Fibroblast of lung (primary cell): Measurements from ENCODE around the gene CLPTM1.

Experiments used
- EZH2 ChIP-seq: IDR thresholded peaks from 2 replicates; pipeline ENCODE4 v1.5.1; 2012; ENCODE audit warnings: low read length, control low read depth, mild to moderate bottlenecking; ENCODE audit errors: missing control alignments
- TF ChIP-seq, protein P1 (sequence below), 2 donors: IDR thresholded peaks in 1 of 2; conservative IDR thresholded peaks in 1 of 2; 1 replicate in 1 of 2; 2 replicates in 1 of 2; pipeline ENCODE4 v1.5.1; 2011 to 2012; ENCODE audit warnings: low read length in 2 of 2, control low read depth in 1 of 2, inconsistent platforms in 1 of 2, low read depth in 1 of 2, mild to moderate bottlenecking in 1 of 2

- TF ChIP-seq, protein P1, sequence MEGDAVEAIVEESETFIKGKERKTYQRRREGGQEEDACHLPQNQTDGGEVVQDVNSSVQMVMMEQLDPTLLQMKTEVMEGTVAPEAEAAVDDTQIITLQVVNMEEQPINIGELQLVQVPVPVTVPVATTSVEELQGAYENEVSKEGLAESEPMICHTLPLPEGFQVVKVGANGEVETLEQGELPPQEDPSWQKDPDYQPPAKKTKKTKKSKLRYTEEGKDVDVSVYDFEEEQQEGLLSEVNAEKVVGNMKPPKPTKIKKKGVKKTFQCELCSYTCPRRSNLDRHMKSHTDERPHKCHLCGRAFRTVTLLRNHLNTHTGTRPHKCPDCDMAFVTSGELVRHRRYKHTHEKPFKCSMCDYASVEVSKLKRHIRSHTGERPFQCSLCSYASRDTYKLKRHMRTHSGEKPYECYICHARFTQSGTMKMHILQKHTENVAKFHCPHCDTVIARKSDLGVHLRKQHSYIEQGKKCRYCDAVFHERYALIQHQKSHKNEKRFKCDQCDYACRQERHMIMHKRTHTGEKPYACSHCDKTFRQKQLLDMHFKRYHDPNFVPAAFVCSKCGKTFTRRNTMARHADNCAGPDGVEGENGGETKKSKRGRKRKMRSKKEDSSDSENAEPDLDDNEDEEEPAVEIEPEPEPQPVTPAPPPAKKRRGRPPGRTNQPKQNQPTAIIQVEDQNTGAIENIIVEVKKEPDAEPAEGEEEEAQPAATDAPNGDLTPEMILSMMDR (conservative IDR thresholded peaks at IDR 0.05 in 1 of 2, IDR thresholded peaks at IDR 0.05 in 1 of 2; ENCODE audit: low read depth in 1 of 2, low read length in 2 of 2), result no peak
- no peak for TF ChIP-seq EZH2
These were observed 85.9 kb downstream of the CLPTM1 start for GRCh38 chr19:45041125-45041524.
